ENCODE measurements around the gene WASHC2C.
"Not testable (repeated sequence)": the region's sequence is repeated elsewhere in the genome, so short reads cannot be mapped to it uniquely, and the experiment has no call there.

The WASHC2C gene

GRCh38 chr10:45771757-45772461 lies 44.8 kb downstream of the WASHC2C start:
- not testable (repeated sequence) for H3F3A ChIP-seq (ENCODE audit: insufficient read depth, low read length); H4K20me1 ChIP-seq (ENCODE audit: insufficient read depth, low read length); H3K9me3 ChIP-seq (ENCODE audit: low read length); H3K4me1 ChIP-seq (ENCODE audit: insufficient read depth, low read length, severe bottlenecking); H3K36me3 ChIP-seq (ENCODE audit: insufficient read depth, low read length); H3K9ac ChIP-seq (ENCODE audit: low read length); H3K27me3 ChIP-seq (ENCODE audit: insufficient read depth, low read length); H3K27ac ChIP-seq (ENCODE audit: low read depth, low read length, poor library complexity, severe bottlenecking); H3K4me3 ChIP-seq (ENCODE audit: low read depth, low read length, poor library complexity, severe bottlenecking); H2AFZ ChIP-seq (ENCODE audit: low read length); H3K9me2 ChIP-seq (ENCODE audit: low read depth, low read length); H3K79me2 ChIP-seq (ENCODE audit: insufficient read depth, low read length); H3K4me2 ChIP-seq (ENCODE audit: low read length)

GRCh38 chr10:45786217-45786616 lies 59.2 kb downstream of the WASHC2C start:
- H3K27me3 ChIP-seq (ENCODE audit: insufficient read depth, low read length); H3K4me1 ChIP-seq (ENCODE audit: insufficient read depth, low read length, severe bottlenecking); H3K9me2 ChIP-seq (ENCODE audit: low read depth, low read length); H3F3A ChIP-seq (ENCODE audit: insufficient read depth, low read length); H3K9ac ChIP-seq (ENCODE audit: low read length); H3K4me3 ChIP-seq (ENCODE audit: low read depth, low read length, poor library complexity, severe bottlenecking); H4K20me1 ChIP-seq (ENCODE audit: insufficient read depth, low read length); H3K79me2 ChIP-seq (ENCODE audit: insufficient read depth, low read length); H3K27ac ChIP-seq (ENCODE audit: low read depth, low read length, poor library complexity, severe bottlenecking); H3K4me2 ChIP-seq (ENCODE audit: low read length); H3K9me3 ChIP-seq (ENCODE audit: low read length); H2AFZ ChIP-seq (ENCODE audit: low read length): not testable (repeated sequence)
- peaks cover 13% of the 10 kb centered on the region for H3K36me3 ChIP-seq (ENCODE audit: insufficient read depth, low read length)

GRCh38 chr10:45787212-45787741 lies 60.2 kb downstream of the WASHC2C start:
- not testable (repeated sequence) for H4K20me1 ChIP-seq (ENCODE audit: insufficient read depth, low read length); H3K4me2 ChIP-seq (ENCODE audit: low read length); H3K4me1 ChIP-seq (ENCODE audit: insufficient read depth, low read length, severe bottlenecking); H3K4me3 ChIP-seq (ENCODE audit: low read depth, low read length, poor library complexity, severe bottlenecking); H2AFZ ChIP-seq (ENCODE audit: low read length); H3K9ac ChIP-seq (ENCODE audit: low read length); H3K9me3 ChIP-seq (ENCODE audit: low read length); H3F3A ChIP-seq (ENCODE audit: insufficient read depth, low read length); H3K27me3 ChIP-seq (ENCODE audit: insufficient read depth, low read length); H3K79me2 ChIP-seq (ENCODE audit: insufficient read depth, low read length); H3K9me2 ChIP-seq (ENCODE audit: low read depth, low read length)
- peaks cover 13% of the 10 kb centered on the region for H3K36me3 ChIP-seq (ENCODE audit: insufficient read depth, low read length)
- peak overlapping the region; percentile 28 for H3K27ac ChIP-seq (ENCODE audit: low read depth, low read length, poor library complexity, severe bottlenecking)

DNA sequence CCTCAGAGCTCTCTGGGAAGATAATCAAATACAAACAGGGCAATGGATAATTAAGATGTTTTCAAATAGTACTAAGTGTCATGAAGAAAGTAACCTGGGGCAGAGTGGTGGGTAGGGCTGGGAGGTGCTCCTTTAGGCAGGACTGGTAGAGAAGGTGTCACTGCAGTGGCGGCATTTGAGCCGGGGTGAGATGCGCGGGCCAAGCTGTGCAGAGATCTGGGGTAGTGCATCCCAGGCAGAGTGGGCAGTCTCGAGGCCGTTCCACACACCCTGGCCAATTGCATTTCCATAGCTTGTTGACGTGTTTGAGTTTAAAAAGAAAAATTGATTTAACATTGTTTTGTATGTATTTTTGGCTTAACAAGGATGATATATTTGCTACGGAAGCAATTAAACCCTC lies 62.9 kb downstream of the WASHC2C start:
- not testable (repeated sequence) for H3K79me2 ChIP-seq (ENCODE audit: insufficient read depth, low read length); H2AFZ ChIP-seq (ENCODE audit: low read length); H3K4me1 ChIP-seq (ENCODE audit: insufficient read depth, low read length, severe bottlenecking); H3K27ac ChIP-seq (ENCODE audit: low read depth, low read length, poor library complexity, severe bottlenecking); H3K9me3 ChIP-seq (ENCODE audit: low read length); H3K27me3 ChIP-seq (ENCODE audit: insufficient read depth, low read length); H3K9me2 ChIP-seq (ENCODE audit: low read depth, low read length); H3K4me2 ChIP-seq (ENCODE audit: low read length); H3F3A ChIP-seq (ENCODE audit: insufficient read depth, low read length); H3K4me3 ChIP-seq (ENCODE audit: low read depth, low read length, poor library complexity, severe bottlenecking); H3K9ac ChIP-seq (ENCODE audit: low read length); H4K20me1 ChIP-seq (ENCODE audit: insufficient read depth, low read length)
- peaks cover 11% of the 10 kb centered on the region for H3K36me3 ChIP-seq (ENCODE audit: insufficient read depth, low read length)

DNA sequence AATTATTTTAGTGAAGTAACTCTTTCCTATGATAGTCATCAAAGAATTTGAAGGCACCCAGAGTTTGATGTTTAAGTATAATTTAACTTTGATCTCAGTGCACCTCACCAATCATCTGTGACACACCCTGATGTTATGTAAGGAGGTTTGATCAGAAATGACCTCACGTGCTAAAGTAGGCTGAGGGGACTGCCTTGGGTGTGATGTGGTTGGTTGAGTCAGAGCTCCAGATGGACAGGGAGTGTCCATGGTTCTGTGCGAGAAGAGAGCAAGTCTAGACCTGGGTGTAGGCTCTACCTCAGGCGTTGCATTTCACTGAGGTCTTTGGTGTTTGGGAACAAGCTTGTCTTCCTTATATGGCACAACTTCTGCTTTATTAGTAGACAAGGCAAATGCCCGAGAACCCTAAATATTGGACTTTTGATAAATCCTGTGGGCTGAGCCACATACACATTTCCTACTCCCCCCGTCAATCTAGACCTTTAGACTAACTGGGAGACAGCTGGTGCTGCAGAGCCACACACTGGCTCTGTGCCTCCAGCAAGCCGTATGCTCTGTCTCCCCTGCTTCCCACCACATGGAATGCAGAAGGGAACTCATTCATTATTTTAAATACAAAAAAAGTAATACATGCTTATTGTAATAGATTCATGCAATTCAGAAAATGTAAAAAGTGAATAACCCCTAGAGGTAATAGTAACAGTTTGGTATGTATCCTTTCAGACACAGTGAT lies 63.8 kb downstream of the WASHC2C start:
- H3K9me2 ChIP-seq (ENCODE audit: low read depth, low read length); H3K4me1 ChIP-seq (ENCODE audit: insufficient read depth, low read length, severe bottlenecking); H2AFZ ChIP-seq (ENCODE audit: low read length); H3K9ac ChIP-seq (ENCODE audit: low read length); H3K27ac ChIP-seq (ENCODE audit: low read depth, low read length, poor library complexity, severe bottlenecking); H4K20me1 ChIP-seq (ENCODE audit: insufficient read depth, low read length); H3K79me2 ChIP-seq (ENCODE audit: insufficient read depth, low read length); H3K27me3 ChIP-seq (ENCODE audit: insufficient read depth, low read length); H3K4me3 ChIP-seq (ENCODE audit: low read depth, low read length, poor library complexity, severe bottlenecking); H3K4me2 ChIP-seq (ENCODE audit: low read length); H3K9me3 ChIP-seq (ENCODE audit: low read length); H3F3A ChIP-seq (ENCODE audit: insufficient read depth, low read length): not testable (repeated sequence)
- peaks cover 10% of the 10 kb centered on the region for H3K36me3 ChIP-seq (ENCODE audit: insufficient read depth, low read length)

GRCh38 chr10:45794761-45795160 lies 67.7 kb downstream of the WASHC2C start:
- H3K4me3 ChIP-seq (ENCODE audit: low read depth, low read length, poor library complexity, severe bottlenecking); H3K79me2 ChIP-seq (ENCODE audit: insufficient read depth, low read length); H3K9ac ChIP-seq (ENCODE audit: low read length); H3K27ac ChIP-seq (ENCODE audit: low read depth, low read length, poor library complexity, severe bottlenecking); H3K36me3 ChIP-seq (ENCODE audit: insufficient read depth, low read length); H3K4me2 ChIP-seq (ENCODE audit: low read length); H3K9me3 ChIP-seq (ENCODE audit: low read length); H3K9me2 ChIP-seq (ENCODE audit: low read depth, low read length); H2AFZ ChIP-seq (ENCODE audit: low read length); H4K20me1 ChIP-seq (ENCODE audit: insufficient read depth, low read length); H3K4me1 ChIP-seq (ENCODE audit: insufficient read depth, low read length, severe bottlenecking); H3K27me3 ChIP-seq (ENCODE audit: insufficient read depth, low read length); H3F3A ChIP-seq (ENCODE audit: insufficient read depth, low read length): not testable (repeated sequence)

DNA sequence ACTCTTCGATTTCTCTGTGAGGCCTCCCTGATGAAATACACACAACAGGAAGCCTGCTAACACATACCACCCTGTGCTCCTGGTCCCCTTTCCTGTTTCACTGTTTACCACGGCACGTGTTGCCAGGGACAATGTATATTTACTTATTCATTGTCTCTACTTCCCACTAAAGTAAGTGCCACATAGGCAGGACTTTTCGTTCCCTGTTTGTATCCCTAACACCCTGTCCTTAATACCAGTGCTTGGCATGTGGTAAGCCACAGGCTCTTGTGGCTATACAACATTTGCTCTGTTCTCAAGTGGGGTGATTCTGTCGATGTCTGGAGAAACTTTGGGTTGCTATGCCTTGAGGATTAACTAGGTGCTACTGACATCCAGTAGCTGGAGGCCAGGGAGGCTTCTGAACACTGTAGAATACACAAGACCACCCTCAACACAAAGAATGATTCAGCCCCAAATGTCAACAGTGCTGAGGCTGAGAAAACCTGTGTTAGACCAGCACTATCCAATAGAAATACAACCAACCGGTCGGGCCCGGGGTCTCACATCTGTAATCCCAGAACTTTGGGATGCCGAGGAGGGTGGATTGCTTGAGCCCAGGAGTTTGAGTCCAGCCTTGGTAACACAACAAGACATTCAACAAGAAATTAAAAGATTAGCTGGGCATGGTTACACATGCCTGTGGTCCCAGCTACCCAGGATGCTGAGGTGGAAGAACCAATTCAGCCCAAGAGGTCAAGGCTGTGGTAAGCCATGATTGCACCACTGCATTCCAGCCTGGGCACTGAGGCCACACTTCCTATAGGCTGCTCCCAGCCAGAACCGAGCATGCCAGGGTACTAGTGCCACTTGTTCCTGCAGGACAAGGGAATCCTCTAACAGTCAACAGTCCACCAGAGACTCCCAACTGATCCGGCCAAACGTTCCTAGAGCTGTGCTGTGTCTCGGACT lies 76.3 kb downstream of the WASHC2C start:
- not testable (repeated sequence) for H3K4me1 ChIP-seq (ENCODE audit: insufficient read depth, low read length, severe bottlenecking); H3K9ac ChIP-seq (ENCODE audit: low read length); H3K27me3 ChIP-seq (ENCODE audit: insufficient read depth, low read length); H3K9me2 ChIP-seq (ENCODE audit: low read depth, low read length); H3K4me2 ChIP-seq (ENCODE audit: low read length); H2AFZ ChIP-seq (ENCODE audit: low read length); H3K27ac ChIP-seq (ENCODE audit: low read depth, low read length, poor library complexity, severe bottlenecking); H3K79me2 ChIP-seq (ENCODE audit: insufficient read depth, low read length); H3K9me3 ChIP-seq (ENCODE audit: low read length); H3K4me3 ChIP-seq (ENCODE audit: low read depth, low read length, poor library complexity, severe bottlenecking); H3K36me3 ChIP-seq (ENCODE audit: insufficient read depth, low read length); H3F3A ChIP-seq (ENCODE audit: insufficient read depth, low read length); H4K20me1 ChIP-seq (ENCODE audit: insufficient read depth, low read length)

Measured in OCI-LY1 (cell line).